Activated naive CD4-positive, alpha-beta T cell treated with anti-CD3 and anti-CD28 coated beads, Interleukin-2, amount 10 ng/mL, durations not matched to agents 7 days and 5 days (primary cell): ENCODE measurements around the gene FOLR2.
"Not testable (repeated sequence)": the region's sequence is repeated elsewhere in the genome, so short reads cannot be mapped to it uniquely, and the experiment has no call there.

Experiments
- CTCF ChIA-PET: fragments of 350-600 bp; sonication (Branson Sonifier 250); formaldehyde crosslinking; loops from one replicate; lab custom pipeline; 2021; ENCODE audit warnings: antibody characterized with exemption; lab: Charles Lee
- DNase-seq: peaks from one replicate; pipeline ENCODE4 v3.0.0-alpha.2; 2020
- H3K27ac Mint-ChIP-seq: one replicate; pipeline ENCODE4 v1.8.0; 2021; ENCODE audit warnings: mild to moderate bottlenecking, moderate library complexity, mixed read lengths
- H3K27me3 Mint-ChIP-seq: one replicate; pipeline ENCODE4 v1.8.0; 2021; ENCODE audit warnings: mild to moderate bottlenecking, mixed read lengths
- H3K36me3 Mint-ChIP-seq: one replicate; pipeline ENCODE4 v1.8.0; 2021; ENCODE audit warnings: mixed read lengths
- H3K4me1 Mint-ChIP-seq: one replicate; pipeline ENCODE4 v1.8.0; 2021; ENCODE audit warnings: mixed read lengths
- H3K4me3 Mint-ChIP-seq: one replicate; pipeline ENCODE4 v1.8.0; 2021; ENCODE audit warnings: mild to moderate bottlenecking, moderate library complexity, mixed read lengths
- H3K9me3 Mint-ChIP-seq: one replicate; pipeline ENCODE4 v1.8.0; 2021; ENCODE audit warnings: mixed read lengths

The FOLR2 gene

GRCh38 chr11:72216638-72217037 lies at the start of gene FOLR2:
TSS of gene FOLR2 (plus strand) at chr11:72216794. CDS start at chr11:72218585, 1,791 bp downstream.
- Mint-ChIP-seq H3K27ac (no peak within 1 kb of the TSS), H3K4me3 (no peak within 1 kb of the TSS), H3K9me3 (no peaks in the 10 kb centered on the region), H3K36me3 (no peaks in the 10 kb centered on the region), H3K4me1 (peaks cover 9% of the 10 kb centered on the region), H3K27me3 (peaks cover 44% of the 10 kb centered on the region)
- CTCF ChIA-PET: interaction anchor here (0.7 kb wide), 1 partner anchor 22 kb away, joined by 3 read pairs; no protein-coding TSS in a partner anchor
- no peak for DNase-seq

- H3K27ac Mint-ChIP-seq, H3K9me3 Mint-ChIP-seq, H3K4me1 Mint-ChIP-seq, DNase-seq, H3K36me3 Mint-ChIP-seq, H3K4me3 Mint-ChIP-seq: not testable (repeated sequence)
- H3K27me3 Mint-ChIP-seq: peaks cover 24% of the 10 kb centered on the region
- CTCF ChIA-PET: interaction anchor here (1.4 kb wide), 1 partner anchor 14 kb away, joined by 5 read pairs; no protein-coding TSS in a partner anchor
Measured at GRCh38 chr11:72169046-72169555, 47.5 kb upstream of the FOLR2 start.

GRCh38 chr11:72169754-72170153 lies 46.8 kb upstream of the FOLR2 start:
- CTCF ChIA-PET: interaction anchor here (1.4 kb wide), 1 partner anchor 13 kb away, joined by 5 read pairs; no protein-coding TSS in a partner anchor
- peaks cover 24% of the 10 kb centered on the region for H3K27me3 Mint-ChIP-seq
- DNase-seq, H3K9me3 Mint-ChIP-seq, H3K27ac Mint-ChIP-seq, H3K4me3 Mint-ChIP-seq, H3K4me1 Mint-ChIP-seq, H3K36me3 Mint-ChIP-seq: not testable (repeated sequence)

- H3K36me3 Mint-ChIP-seq, DNase-seq, H3K4me3 Mint-ChIP-seq, H3K27ac Mint-ChIP-seq, H3K4me1 Mint-ChIP-seq, H3K9me3 Mint-ChIP-seq: not testable (repeated sequence)
- peaks cover 20% of the 10 kb centered on the region for H3K27me3 Mint-ChIP-seq
- CTCF ChIA-PET: interaction anchor here (1.6 kb wide), 1 partner anchor 11 kb away, joined by 4 read pairs; no protein-coding TSS in a partner anchor
Measured at GRCh38 chr11:72172043-72172442, 44.6 kb upstream of the FOLR2 start.

GRCh38 chr11:72173291-72173690 lies 43.3 kb upstream of the FOLR2 start:
- no peaks in the 10 kb centered on the region for H3K9me3 Mint-ChIP-seq
- no peak overlapping the region for H3K27ac Mint-ChIP-seq
- no peak overlapping the region for H3K4me3 Mint-ChIP-seq
- no peak for DNase-seq
- H3K36me3 Mint-ChIP-seq: no peaks in the 10 kb centered on the region
- CTCF ChIA-PET: no interaction called here
- peaks cover 30% of the 10 kb centered on the region for H3K27me3 Mint-ChIP-seq
- H3K4me1 Mint-ChIP-seq: peaks cover 4% of the 10 kb centered on the region

- Mint-ChIP-seq H3K27me3 (peaks cover 30% of the 10 kb centered on the region), H3K36me3 (no peaks in the 10 kb centered on the region), H3K9me3 (no peaks in the 10 kb centered on the region), H3K4me3 (no peak overlapping the region), H3K27ac (no peak overlapping the region), H3K4me1 (peaks cover 4% of the 10 kb centered on the region)
- CTCF ChIA-PET: interaction anchor here (0.6 to 1.5 kb wide), 2 partner anchors 9 to 484 kb away, joined by 3 to 6 read pairs; no protein-coding TSS in a partner anchor
- DNase-seq: no peak
Measured at GRCh38 chr11:72174302-72175070, 42.1 kb upstream of the FOLR2 start.

- no peaks in the 10 kb centered on the region for H3K4me1 Mint-ChIP-seq
- no peak for DNase-seq
- H3K27me3 Mint-ChIP-seq: peaks cover 31% of the 10 kb centered on the region
- CTCF ChIA-PET: no interaction called here
- no peaks in the 10 kb centered on the region for H3K9me3 Mint-ChIP-seq
- H3K36me3 Mint-ChIP-seq: no peaks in the 10 kb centered on the region
- H3K27ac Mint-ChIP-seq: no peak overlapping the region
- H3K4me3 Mint-ChIP-seq: no peak overlapping the region
Measured at GRCh38 chr11:72177656-72178055, 38.9 kb upstream of the FOLR2 start.

GRCh38 chr11:72179049-72179803 lies 37.4 kb upstream of the FOLR2 start:
- CTCF ChIA-PET: interaction anchor here (0.6 to 1.2 kb wide), 3 partner anchors 26 to 206 kb away, joined by 3 to 4 read pairs (median 3); no protein-coding TSS in a partner anchor
- no peaks in the 10 kb centered on the region for H3K4me1 Mint-ChIP-seq
- DNase-seq: no peak
- H3K36me3 Mint-ChIP-seq: no peaks in the 10 kb centered on the region
- H3K27ac Mint-ChIP-seq: no peak overlapping the region
- H3K9me3 Mint-ChIP-seq: no peaks in the 10 kb centered on the region
- H3K4me3 Mint-ChIP-seq: no peak overlapping the region
- peaks cover 43% of the 10 kb centered on the region for H3K27me3 Mint-ChIP-seq

- H3K4me1 Mint-ChIP-seq: no peaks in the 10 kb centered on the region
- CTCF ChIA-PET: interaction anchor here (0.6 to 0.9 kb wide), 2 partner anchors 207 to 251 kb away, joined by 3 read pairs; no protein-coding TSS in a partner anchor
- no peaks in the 10 kb centered on the region for H3K36me3 Mint-ChIP-seq
- DNase-seq: no peak
- no peak overlapping the region for H3K4me3 Mint-ChIP-seq
- peaks cover 50% of the 10 kb centered on the region for H3K27me3 Mint-ChIP-seq
- no peaks in the 10 kb centered on the region for H3K9me3 Mint-ChIP-seq
- H3K27ac Mint-ChIP-seq: no peak overlapping the region
Measured at GRCh38 chr11:72179804-72180396, 36.7 kb upstream of the FOLR2 start.

GRCh38 chr11:72180892-72181552 lies 35.6 kb upstream of the FOLR2 start:
- H3K4me3 Mint-ChIP-seq: not testable (repeated sequence)

GRCh38 chr11:72181553-72181958 lies 35.0 kb upstream of the FOLR2 start:
- not testable (repeated sequence) for H3K27ac Mint-ChIP-seq, H3K36me3 Mint-ChIP-seq, H3K9me3 Mint-ChIP-seq, DNase-seq, H3K4me1 Mint-ChIP-seq, H3K4me3 Mint-ChIP-seq
- peaks cover 51% of the 10 kb centered on the region for H3K27me3 Mint-ChIP-seq
- CTCF ChIA-PET: interaction anchor here (0.6 to 0.9 kb wide), 2 partner anchors 38 to 439 kb away, joined by 3 to 4 read pairs; no protein-coding TSS in a partner anchor

More at GRCh38 chr11:72180892-72181552, 35.6 kb upstream of the FOLR2 start:
- H3K27ac Mint-ChIP-seq, H3K36me3 Mint-ChIP-seq, H3K9me3 Mint-ChIP-seq, DNase-seq, H3K4me1 Mint-ChIP-seq: not testable (repeated sequence)
- peaks cover 51% of the 10 kb centered on the region for H3K27me3 Mint-ChIP-seq
- CTCF ChIA-PET: interaction anchor here (0.9 kb wide), 1 partner anchor 37 kb away, joined by 4 read pairs; no protein-coding TSS in a partner anchor

GRCh38 chr11:72188267-72188666 lies 28.3 kb upstream of the FOLR2 start:
- DNase-seq: no peak
- no peaks in the 10 kb centered on the region for H3K36me3 Mint-ChIP-seq
- H3K9me3 Mint-ChIP-seq: no peaks in the 10 kb centered on the region
- H3K4me1 Mint-ChIP-seq: no peaks in the 10 kb centered on the region
- peaks cover 18% of the 10 kb centered on the region for H3K27me3 Mint-ChIP-seq
- H3K4me3 Mint-ChIP-seq: no peak overlapping the region
- CTCF ChIA-PET: interaction anchor here (1.0 kb wide), 1 partner anchor 212 kb away, joined by 3 read pairs; no protein-coding TSS in a partner anchor
- H3K27ac Mint-ChIP-seq: no peak overlapping the region
